ENCODE measurements around the gene FGF22.

- TF ChIP-seq NFE2L2 (conservative IDR thresholded peaks at IDR 0.05; ENCODE audit: low read length) (no peak), SREBF2 (IDR thresholded peaks at IDR 0.05) (no peak), EP300 (IDR thresholded peaks at IDR 0.05) (no peak)
Measured at GRCh38 chr19:643736-644135, 4.1 kb downstream of the FGF22 start.
